Keratinocyte (primary cell): ENCODE data around the gene SCMH1. TPM values are rescaled to one million over a fixed set of nuclear protein-coding genes. Genes with fewer than 3 reads are reported as not detected.

Experiments
- DNase-seq: peaks from one replicate; pipeline ENCODE4 v3.0.0-alpha.2; 2011; ENCODE audit warnings: low read depth, missing footprints, low spot score
- FAIRE-seq: peaks from 2 replicates; lab custom pipeline; 2011; peaks lifted over from hg19 to GRCh38; lab: Jason Lieb, UNC
- H2AFZ ChIP-seq: 2 replicates; pipeline ENCODE4 v1.6.0; 2012; ENCODE audit warnings: low read length, control low read depth, inconsistent platforms; ENCODE audit not compliant: control insufficient read depth
- H3K27ac ChIP-seq: 2 replicates; pipeline ENCODE4 v1.5.1; 2011; ENCODE audit warnings: low read length; ENCODE audit not compliant: control insufficient read depth, insufficient read depth
- H3K27me3 ChIP-seq: 3 replicates; pipeline ENCODE4 v1.6.0; 2011; ENCODE audit warnings: low read length; ENCODE audit not compliant: control insufficient read depth, insufficient read depth; ENCODE audit errors: extremely low read depth
- H3K36me3 ChIP-seq, 2 experiments: 2 replicates in 1 of 2; 3 replicates in 1 of 2; pipeline ENCODE4 v1.5.1; 2011; ENCODE audit warnings: low read length in 2 of 2, mild to moderate bottlenecking in 1 of 2; ENCODE audit not compliant: control insufficient read depth in 2 of 2, insufficient read depth in 2 of 2; ENCODE audit errors: extremely low read depth in 1 of 2
- H3K4me1 ChIP-seq: 3 replicates; pipeline ENCODE4 v1.5.1; 2011; ENCODE audit warnings: low read length; ENCODE audit not compliant: control insufficient read depth, insufficient read depth; ENCODE audit errors: extremely low read depth
- H3K4me2 ChIP-seq: 3 replicates; pipeline ENCODE4 v1.6.0; 2011; ENCODE audit warnings: low read depth, low read length; ENCODE audit not compliant: control insufficient read depth, insufficient read depth; ENCODE audit errors: extremely low read depth
- H3K4me3 ChIP-seq, 3 experiments: fragments of 200-600 bp in 1 of 3; sonication (generic) in 1 of 3; 2 replicates in 2 of 3; 3 replicates in 1 of 3; pipeline ENCODE4 v1.5.1; 2011 to 2016; ENCODE audit warnings: low read length in 3 of 3, mild to moderate bottlenecking in 3 of 3, control low read depth in 2 of 3, inconsistent platforms in 1 of 3, low read depth in 1 of 3, mixed read lengths in 1 of 3, mixed run types in 1 of 3, moderate library complexity in 1 of 3; ENCODE audit not compliant: control insufficient read depth in 2 of 3, insufficient read depth in 2 of 3; ENCODE audit errors: extremely low read depth in 1 of 3
- H3K79me2 ChIP-seq: 2 replicates; pipeline ENCODE4 v1.6.0; 2012; ENCODE audit warnings: low read length; ENCODE audit not compliant: control insufficient read depth, insufficient read depth
- H3K9ac ChIP-seq: 3 replicates; pipeline ENCODE4 v1.6.0; 2011; ENCODE audit warnings: low read length; ENCODE audit not compliant: control insufficient read depth, insufficient read depth; ENCODE audit errors: extremely low read depth
- H3K9me1 ChIP-seq: 3 replicates; pipeline ENCODE4 v1.6.0; 2011; ENCODE audit warnings: low read length; ENCODE audit not compliant: control insufficient read depth, insufficient read depth; ENCODE audit errors: extremely low read depth
- H3K9me3 ChIP-seq: 2 replicates; pipeline ENCODE4 v1.5.1; 2012; ENCODE audit warnings: low read depth, low read length; ENCODE audit not compliant: control insufficient read depth
- H4K20me1 ChIP-seq: 3 replicates; pipeline ENCODE4 v1.6.0; 2011; ENCODE audit warnings: low read length; ENCODE audit not compliant: control insufficient read depth, insufficient read depth; ENCODE audit errors: extremely low read depth
- EZH2 ChIP-seq: IDR thresholded peaks from one replicate; pipeline ENCODE4 v1.6.1; 2012; ENCODE audit warnings: inconsistent platforms, mild to moderate bottlenecking, low read length, moderate library complexity
- dilution Hi-C: fragments of 300-500 bp; cut with MboI; formaldehyde crosslinking; loops from one replicate; pipeline ENCODE4 v1.7.0; 2020; ENCODE audit warnings: low sequenced_read_pairs; ENCODE audit not compliant: extremely low pct_ligation_motif_present
- polyA plus RNA-seq, 5 experiments: library from polyadenylated mRNA; depleted of rRNA in 3 of 5; stranded (reverse) in 3 of 5; stranded (forward) in 1 of 5; unstranded in 1 of 5; fragments of >200 nt; gene quantifications; 1 replicate in 1 of 5; 2 replicates in 3 of 5; 3 replicates in 1 of 5; pipeline versions ENCODE4 v1.2.1 to v1.2.3, GENCODE V29; 2011 to 2012; ENCODE audit warnings: missing spikeins in 2 of 5, low read depth in 1 of 5, low replicate concordance in 1 of 5
- TF ChIP-seq, protein P1 (sequence below), 3 experiments: IDR thresholded peaks in 1 of 3; conservative IDR thresholded peaks in 1 of 3; optimal IDR thresholded peaks in 1 of 3; 2 replicates in 2 of 3; 3 replicates in 1 of 3; pipeline versions ENCODE3 to v1.5.1; 2011; ENCODE audit warnings: low read length in 3 of 3, mild to moderate bottlenecking in 3 of 3, moderate library complexity in 2 of 3, control low read depth in 1 of 3, inconsistent platforms in 1 of 3; ENCODE audit not compliant: insufficient read depth in 2 of 3; ENCODE audit errors: extremely low read depth in 1 of 3

The SCMH1 gene
- polyA plus RNA-seq, 1 donor (not counting 4 experiments of a cell fraction or from before 2014, with no cell fraction given), result 29.9 TPM

- H3K9ac ChIP-seq, result no peak overlapping the region
- H3K4me3 ChIP-seq, result no peak overlapping the region
- H3K27ac ChIP-seq, result no peak overlapping the region
- H3K4me1 ChIP-seq, result no peaks in the 10 kb centered on the region
- no peaks in the 10 kb centered on the region for H3K9me3 ChIP-seq
- peaks cover 9% of the 10 kb centered on the region for H4K20me1 ChIP-seq
- no peaks in the 10 kb centered on the region for H3K27me3 ChIP-seq
- H2AFZ ChIP-seq, result no peak overlapping the region
- TF ChIP-seq EZH2, result no peak
- TF ChIP-seq, protein P1, sequence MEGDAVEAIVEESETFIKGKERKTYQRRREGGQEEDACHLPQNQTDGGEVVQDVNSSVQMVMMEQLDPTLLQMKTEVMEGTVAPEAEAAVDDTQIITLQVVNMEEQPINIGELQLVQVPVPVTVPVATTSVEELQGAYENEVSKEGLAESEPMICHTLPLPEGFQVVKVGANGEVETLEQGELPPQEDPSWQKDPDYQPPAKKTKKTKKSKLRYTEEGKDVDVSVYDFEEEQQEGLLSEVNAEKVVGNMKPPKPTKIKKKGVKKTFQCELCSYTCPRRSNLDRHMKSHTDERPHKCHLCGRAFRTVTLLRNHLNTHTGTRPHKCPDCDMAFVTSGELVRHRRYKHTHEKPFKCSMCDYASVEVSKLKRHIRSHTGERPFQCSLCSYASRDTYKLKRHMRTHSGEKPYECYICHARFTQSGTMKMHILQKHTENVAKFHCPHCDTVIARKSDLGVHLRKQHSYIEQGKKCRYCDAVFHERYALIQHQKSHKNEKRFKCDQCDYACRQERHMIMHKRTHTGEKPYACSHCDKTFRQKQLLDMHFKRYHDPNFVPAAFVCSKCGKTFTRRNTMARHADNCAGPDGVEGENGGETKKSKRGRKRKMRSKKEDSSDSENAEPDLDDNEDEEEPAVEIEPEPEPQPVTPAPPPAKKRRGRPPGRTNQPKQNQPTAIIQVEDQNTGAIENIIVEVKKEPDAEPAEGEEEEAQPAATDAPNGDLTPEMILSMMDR (optimal IDR thresholded peaks at IDR 0.05 in 1 of 3, IDR thresholded peaks at IDR 0.05 in 1 of 3, conservative IDR thresholded peaks at IDR 0.05 in 1 of 3; ENCODE audit: extremely low read depth in 1 of 3, insufficient read depth in 2 of 3, low read length in 3 of 3), result no peak
- no peaks in the 10 kb centered on the region for H3K9me1 ChIP-seq
- peaks cover 28 to 43% of the 10 kb centered on the region in 2 experiments for H3K36me3 ChIP-seq
- H3K4me2 ChIP-seq, result no peak overlapping the region
- no peak for DNase-seq
- FAIRE-seq, result no peak
- no peaks in the 10 kb centered on the region for H3K79me2 ChIP-seq
- dilution Hi-C loops, result no loop called here
Observed at GRCh38 chr1:41018018-41018410, 224.1 kb downstream of the SCMH1 start.

DNA sequence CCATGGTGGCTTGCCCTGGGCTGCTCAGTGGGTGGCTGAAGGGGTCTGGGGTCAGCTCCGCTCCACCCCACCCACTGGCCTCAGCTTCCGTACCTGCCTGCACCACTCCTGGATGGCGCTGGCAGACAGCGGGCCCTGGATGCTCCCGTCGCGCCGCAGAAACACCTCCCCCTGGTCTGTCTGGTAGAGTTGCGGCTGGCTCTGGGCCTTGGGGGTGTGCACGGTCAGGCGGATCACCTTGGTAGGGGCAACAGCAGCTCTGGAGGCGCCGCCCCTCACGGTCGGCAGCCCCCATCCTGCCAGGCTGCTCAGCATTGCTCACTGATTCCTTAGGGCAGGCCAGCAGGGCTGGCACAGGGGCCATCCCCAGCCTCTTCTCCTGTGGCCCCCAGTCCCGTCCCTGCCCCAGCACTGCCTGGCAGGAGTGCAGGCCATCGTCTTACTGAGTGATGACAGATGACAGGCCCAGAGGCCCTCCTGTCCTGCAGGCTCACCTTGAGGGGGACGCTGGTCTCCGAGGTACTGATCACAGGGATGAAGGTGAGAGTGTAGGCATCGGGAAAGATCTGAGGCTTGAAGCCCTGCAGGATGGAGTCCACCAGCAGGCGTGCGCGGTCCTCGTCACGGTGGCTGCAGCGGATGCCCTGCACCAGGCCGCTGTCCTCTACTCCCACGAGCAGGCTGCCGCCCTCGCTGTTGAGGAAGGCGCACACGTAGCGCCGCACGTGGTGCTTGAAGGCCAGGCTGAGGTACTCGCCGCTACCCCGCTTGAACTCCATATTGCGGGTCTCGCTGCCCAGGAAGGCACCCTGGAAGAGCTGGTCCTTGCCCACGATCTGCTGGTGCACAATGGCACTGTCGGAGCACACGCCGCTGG lies 224.7 kb downstream of the SCMH1 start:
- Histone ChIP-seq H3K4me3 (no peak overlapping the region), H3K9me3 (no peaks in the 10 kb centered on the region), H3K79me2 (no peaks in the 10 kb centered on the region), H3K9ac (no peak overlapping the region), H2AFZ (no peak overlapping the region), H3K4me1 (no peaks in the 10 kb centered on the region), H3K4me2 (no peak overlapping the region), H3K27me3 (no peaks in the 10 kb centered on the region), H3K36me3 (peaks cover 31 to 47% of the 10 kb centered on the region in 2 experiments), H3K9me1 (no peaks in the 10 kb centered on the region), H3K27ac (no peak overlapping the region), H4K20me1 (peaks cover 8% of the 10 kb centered on the region)
- no peak for DNase-seq
- dilution Hi-C loops, result no loop called here
- TF ChIP-seq EZH2, result no peak
- TF ChIP-seq, protein P1 (optimal IDR thresholded peaks at IDR 0.05 in 1 of 3, IDR thresholded peaks at IDR 0.05 in 1 of 3, conservative IDR thresholded peaks at IDR 0.05 in 1 of 3; ENCODE audit: extremely low read depth in 1 of 3, insufficient read depth in 2 of 3, low read length in 3 of 3), result no peak
- FAIRE-seq, result no peak
